GM21737 (cell line): ENCODE data around the gene SLC38A11.
A peak's percentile ranks its signal among the peaks of the same experiment; 100 is the strongest.
"Not testable (repeated sequence)": the region's sequence is repeated elsewhere in the genome, so short reads cannot be mapped to it uniquely, and the experiment has no call there.

Experiments used
- ATAC-seq: cut with Tn5 transposase; IDR thresholded peaks from one replicate; pipeline ENCODE4 v1.9.1; 2021; ENCODE audit warnings: mild to moderate bottlenecking, moderate library complexity; ENCODE audit not compliant: unreplicated experiment

Gene SLC38A11

GRCh38 chr2:164954954-164955701 lies at the start of gene SLC38A11:
TSS of gene SLC38A11 (minus strand) at chr2:164955525. CDS start at chr2:164955247, 278 bp downstream.
- no peak for ATAC-seq

- no peak for ATAC-seq
These were observed 48.3 kb upstream of the SLC38A11 start for GRCh38 chr2:165003443-165004130.

- ATAC-seq = no peak
These were observed 47.3 kb upstream of the SLC38A11 start for GRCh38 chr2:165002638-165003037.

GRCh38 chr2:164994664-164995299 lies 39.5 kb upstream of the SLC38A11 start:
- ATAC-seq = not testable (repeated sequence)

- no peak for ATAC-seq
These were observed 38.1 kb upstream of the SLC38A11 start for GRCh38 chr2:164993287-164994016.

- ATAC-seq = no peak
These were observed 37.5 kb upstream of the SLC38A11 start for GRCh38 chr2:164992818-164993217.

GRCh38 chr2:164992093-164992454 lies 36.7 kb upstream of the SLC38A11 start:
- ATAC-seq = peak; percentile 22

- peak; percentile 80 for ATAC-seq
These were observed 36.2 kb upstream of the SLC38A11 start for GRCh38 chr2:164991361-164992092.

GRCh38 chr2:164990953-164991352 lies 35.6 kb upstream of the SLC38A11 start:
- ATAC-seq = not testable (repeated sequence)

- not testable (repeated sequence) for ATAC-seq
These were observed 33.5 kb upstream of the SLC38A11 start for GRCh38 chr2:164988805-164989204.

GRCh38 chr2:164986027-164986426 lies 30.7 kb upstream of the SLC38A11 start:
- ATAC-seq = not testable (repeated sequence)

- no peak for ATAC-seq
These were observed 29.1 kb upstream of the SLC38A11 start for GRCh38 chr2:164984428-164984827.

- ATAC-seq = no peak
These were observed 26.1 kb upstream of the SLC38A11 start for GRCh38 chr2:164981217-164981990.

- not testable (repeated sequence) for ATAC-seq
These were observed 25.4 kb upstream of the SLC38A11 start for GRCh38 chr2:164980688-164981087.

GRCh38 chr2:164979113-164979512 lies 23.8 kb upstream of the SLC38A11 start:
- ATAC-seq = no peak

GRCh38 chr2:164976875-164977470 lies 21.6 kb upstream of the SLC38A11 start:
- not testable (repeated sequence) for ATAC-seq

- ATAC-seq = no peak
These were observed 21.0 kb upstream of the SLC38A11 start for GRCh38 chr2:164976301-164976700.

- no peak for ATAC-seq
These were observed 20.6 kb upstream of the SLC38A11 start for GRCh38 chr2:164975891-164976290.

- no peak for ATAC-seq
These were observed 18.9 kb upstream of the SLC38A11 start for GRCh38 chr2:164974221-164974620.
